Fibroblast of lung (primary cell): ENCODE data around the gene CMSS1. TPM values are rescaled to one million over a fixed set of nuclear protein-coding genes. Genes with fewer than 3 reads are reported as not detected.
"Not testable (repeated sequence)": the region's sequence is repeated elsewhere in the genome, so short reads cannot be mapped to it uniquely, and the experiment has no call there.

Experiments used
- DNase-seq, 2 donors: peaks; one replicate each; pipeline versions ENCODE4 v3.0.0 to v3.0.0-alpha.2; 2010; ENCODE audit warnings: low read depth in 2 of 2
- H2AFZ ChIP-seq: 2 replicates; pipeline ENCODE4 v1.5.1; 2012; ENCODE audit warnings: low read length, control low read depth, inconsistent platforms
- H3K27ac ChIP-seq: 2 replicates; pipeline ENCODE4 v1.5.1; 2011; ENCODE audit warnings: low read length, control low read depth; ENCODE audit not compliant: insufficient read depth
- H3K27me3 ChIP-seq: 2 replicates; pipeline ENCODE4 v1.5.1; 2011; ENCODE audit warnings: mild to moderate bottlenecking, low read length; ENCODE audit not compliant: control insufficient read depth, insufficient read depth
- H3K36me3 ChIP-seq: 2 replicates; pipeline ENCODE4 v1.5.1; 2011; ENCODE audit warnings: low read length; ENCODE audit not compliant: control insufficient read depth, insufficient read depth
- H3K4me1 ChIP-seq: 2 replicates; pipeline ENCODE4 v1.5.1; 2011; ENCODE audit warnings: low read length; ENCODE audit not compliant: control insufficient read depth, insufficient read depth; ENCODE audit errors: extremely low read depth
- H3K4me2 ChIP-seq: 2 replicates; pipeline ENCODE4 v1.5.1; 2011; ENCODE audit warnings: low read length, control low read depth; ENCODE audit not compliant: insufficient read depth; ENCODE audit errors: extremely low read depth
- H3K4me3 ChIP-seq, 4 experiments: fragments of 200-600 bp in 1 of 4; sonication (generic) in 1 of 4; replicated peaks in 1 of 4; 2 replicates each; pipeline ENCODE4 v1.5.1; 2011 to 2016; ENCODE audit warnings: low read length in 4 of 4, low read depth in 3 of 4, mild to moderate bottlenecking in 3 of 4, control low read depth in 2 of 4, inconsistent platforms in 1 of 4, mixed read lengths in 1 of 4; ENCODE audit not compliant: insufficient read depth in 1 of 4; ENCODE audit errors: control extremely low read depth in 1 of 4
- H3K79me2 ChIP-seq: 2 replicates; pipeline ENCODE4 v1.5.1; 2012; ENCODE audit warnings: mild to moderate bottlenecking, low read length, inconsistent platforms; ENCODE audit not compliant: control insufficient read depth, insufficient read depth
- H3K9ac ChIP-seq: 2 replicates; pipeline ENCODE4 v1.5.1; 2011; ENCODE audit warnings: mild to moderate bottlenecking, low read length, control low read depth; ENCODE audit not compliant: insufficient read depth
- H3K9me3 ChIP-seq: 2 replicates; pipeline ENCODE4 v1.5.1; 2012; ENCODE audit warnings: low read depth, low read length; ENCODE audit not compliant: control insufficient read depth, insufficient read depth
- H4K20me1 ChIP-seq: 2 replicates; pipeline ENCODE4 v1.5.1; 2011; ENCODE audit warnings: low read length; ENCODE audit not compliant: control insufficient read depth, insufficient read depth; ENCODE audit errors: extremely low read depth
- CTCF ChIP-seq, 2 donors: IDR thresholded peaks in 1 of 2; conservative IDR thresholded peaks in 1 of 2; 1 replicate in 1 of 2; 2 replicates in 1 of 2; pipeline ENCODE4 v1.5.1; 2011 to 2012; ENCODE audit warnings: low read length in 2 of 2, control low read depth in 1 of 2, inconsistent platforms in 1 of 2, low read depth in 1 of 2, mild to moderate bottlenecking in 1 of 2
- EZH2 ChIP-seq: IDR thresholded peaks from 2 replicates; pipeline ENCODE4 v1.5.1; 2012; ENCODE audit warnings: low read length, control low read depth, mild to moderate bottlenecking; ENCODE audit errors: missing control alignments
- polyA plus RNA-seq, 2 donors: library from polyadenylated mRNA; depleted of rRNA in 1 of 2; stranded (reverse) in 1 of 2; unstranded in 1 of 2; fragments of >200 nt; gene quantifications; 2 replicates each; pipeline ENCODE4 v1.2.1, GENCODE V29; 2011 to 2012; ENCODE audit warnings: missing spikeins in 1 of 2
- total RNA-seq: library from RNA; depleted of rRNA; stranded (reverse); fragments of >200 nt; gene quantifications from 2 replicates; pipeline ENCODE4 v1.2.1, GENCODE V29; 2014

Gene CMSS1
- total and polyA plus RNA-seq, 2 donors (not counting 1 experiment from before 2014, with no cell fraction given): 6.9 to 13.2 TPM

GRCh38 chr3:100045696-100046095 lies 228.0 kb downstream of the CMSS1 start:
- no peak overlapping the region for H3K4me2 ChIP-seq
- no peaks in the 10 kb centered on the region for H3K27me3 ChIP-seq
- H3K9ac ChIP-seq: no peak overlapping the region
- DNase-seq: peak; percentile 99
- no peaks in the 10 kb centered on the region for H4K20me1 ChIP-seq
- H3K4me1 ChIP-seq: peaks cover 46% of the 10 kb centered on the region
- H2AFZ ChIP-seq: no peak overlapping the region
- TF ChIP-seq EZH2: no peak
- no peaks in the 10 kb centered on the region for H3K79me2 ChIP-seq
- no peak overlapping the region for H3K4me3 ChIP-seq
- H3K27ac ChIP-seq: peak overlapping the region; percentile 68
- H3K9me3 ChIP-seq: no peaks in the 10 kb centered on the region
- no peaks in the 10 kb centered on the region for H3K36me3 ChIP-seq

- peaks cover 36% of the 10 kb centered on the region for H3K4me1 ChIP-seq
- no peak for TF ChIP-seq EZH2
- no peak for TF ChIP-seq CTCF (conservative IDR thresholded peaks at IDR 0.05 in 1 of 2, IDR thresholded peaks at IDR 0.05 in 1 of 2; ENCODE audit: low read depth in 1 of 2, low read length in 2 of 2)
- H3K4me3 ChIP-seq: no peak overlapping the region
- H3K9ac ChIP-seq: no peak overlapping the region
- H3K27ac ChIP-seq: peak overlapping the region; percentile 68
- H4K20me1 ChIP-seq: no peaks in the 10 kb centered on the region
- H2AFZ ChIP-seq: no peak overlapping the region
- no peak for DNase-seq
- no peaks in the 10 kb centered on the region for H3K36me3 ChIP-seq
- H3K79me2 ChIP-seq: no peaks in the 10 kb centered on the region
- no peaks in the 10 kb centered on the region for H3K9me3 ChIP-seq
- H3K27me3 ChIP-seq: no peaks in the 10 kb centered on the region
- H3K4me2 ChIP-seq: no peak overlapping the region
Measured at GRCh38 chr3:100046986-100047385, 229.3 kb downstream of the CMSS1 start.

- Histone ChIP-seq H4K20me1 (no peaks in the 10 kb centered on the region), H2AFZ (no peak overlapping the region), H3K27ac (peak overlapping the region; percentile 55), H3K9ac (no peak overlapping the region), H3K4me1 (peaks cover 36% of the 10 kb centered on the region), H3K79me2 (no peaks in the 10 kb centered on the region), H3K27me3 (no peaks in the 10 kb centered on the region), H3K4me2 (peak overlapping the region; percentile 51), H3K9me3 (no peaks in the 10 kb centered on the region), H3K36me3 (no peaks in the 10 kb centered on the region), H3K4me3 (no peak overlapping the region)
- no peak for TF ChIP-seq EZH2
- peak; percentile 84 to 99 for DNase-seq
Measured at GRCh38 chr3:100047455-100048141, 229.9 kb downstream of the CMSS1 start.

- Histone ChIP-seq H3K4me2 (no peak overlapping the region), H3K9ac (no peak overlapping the region), H3K27me3 (no peaks in the 10 kb centered on the region), H2AFZ (no peak overlapping the region), H3K4me1 (peaks cover 31% of the 10 kb centered on the region), H3K4me3 (no peak overlapping the region), H3K9me3 (no peaks in the 10 kb centered on the region), H4K20me1 (no peaks in the 10 kb centered on the region), H3K79me2 (no peaks in the 10 kb centered on the region), H3K27ac (no peak overlapping the region), H3K36me3 (no peaks in the 10 kb centered on the region)
- no peak for DNase-seq
- TF ChIP-seq CTCF (conservative IDR thresholded peaks at IDR 0.05 in 1 of 2, IDR thresholded peaks at IDR 0.05 in 1 of 2; ENCODE audit: low read depth in 1 of 2, low read length in 2 of 2): no peak
- no peak for TF ChIP-seq EZH2
Measured at GRCh38 chr3:100048248-100048647, 230.6 kb downstream of the CMSS1 start.

GRCh38 chr3:100051513-100051912 lies 233.9 kb downstream of the CMSS1 start:
- H3K9me3 ChIP-seq, H4K20me1 ChIP-seq, H3K36me3 ChIP-seq, H2AFZ ChIP-seq, H3K27me3 ChIP-seq, H3K79me2 ChIP-seq, DNase-seq, H3K27ac ChIP-seq, H3K9ac ChIP-seq, H3K4me3 ChIP-seq, H3K4me2 ChIP-seq: not testable (repeated sequence)
- peaks cover 14% of the 10 kb centered on the region for H3K4me1 ChIP-seq
